Measurements from ENCODE around the gene SLC7A10.

- TF ChIP-seq CTCF (IDR thresholded peaks at IDR 0.05; ENCODE audit: low read length) (no peak), EZH2phosphoT487 (IDR thresholded peaks at IDR 0.05; ENCODE audit: low read length) (no peak), EZH2 (optimal IDR thresholded peaks at IDR 0.05; ENCODE audit: low read depth, low read length) (no peak)
Measured at GRCh38 chr19:33201473-33201872, 24.2 kb downstream of the SLC7A10 start.

All from MM.1S (cell line).